Measurements from ENCODE around the gene TRPM8. TPM values are rescaled to one million over a fixed set of nuclear protein-coding genes. Genes with fewer than 3 reads are reported as not detected.

TRPM8 gene
- total and polyA plus RNA-seq, 2 of the 13 experiments (the other 11 are each of a cell fraction or from before 2014, with no cell fraction given) = 0.12 TPM; not detected in 1

DNA sequence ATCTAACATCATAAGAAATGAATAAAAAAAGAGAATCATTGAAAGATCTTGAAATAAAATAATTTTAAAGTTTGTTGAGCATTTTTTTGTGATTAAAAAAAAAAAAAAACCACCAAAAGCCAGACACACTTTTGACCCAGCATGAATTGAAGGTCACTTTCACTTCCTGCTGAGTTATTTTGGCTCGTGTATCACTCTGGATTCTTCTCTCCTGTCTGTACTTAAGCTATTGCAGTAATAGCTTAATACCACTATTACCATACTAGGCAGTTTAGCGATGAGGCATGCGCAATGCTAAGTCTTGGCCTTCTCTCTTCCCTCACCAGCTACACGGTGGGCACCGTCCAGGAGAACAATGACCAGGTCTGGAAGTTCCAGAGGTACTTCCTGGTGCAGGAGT is 78.8 kb downstream of the TRPM8 start (continued):
- TF ChIP-seq, protein P1, sequence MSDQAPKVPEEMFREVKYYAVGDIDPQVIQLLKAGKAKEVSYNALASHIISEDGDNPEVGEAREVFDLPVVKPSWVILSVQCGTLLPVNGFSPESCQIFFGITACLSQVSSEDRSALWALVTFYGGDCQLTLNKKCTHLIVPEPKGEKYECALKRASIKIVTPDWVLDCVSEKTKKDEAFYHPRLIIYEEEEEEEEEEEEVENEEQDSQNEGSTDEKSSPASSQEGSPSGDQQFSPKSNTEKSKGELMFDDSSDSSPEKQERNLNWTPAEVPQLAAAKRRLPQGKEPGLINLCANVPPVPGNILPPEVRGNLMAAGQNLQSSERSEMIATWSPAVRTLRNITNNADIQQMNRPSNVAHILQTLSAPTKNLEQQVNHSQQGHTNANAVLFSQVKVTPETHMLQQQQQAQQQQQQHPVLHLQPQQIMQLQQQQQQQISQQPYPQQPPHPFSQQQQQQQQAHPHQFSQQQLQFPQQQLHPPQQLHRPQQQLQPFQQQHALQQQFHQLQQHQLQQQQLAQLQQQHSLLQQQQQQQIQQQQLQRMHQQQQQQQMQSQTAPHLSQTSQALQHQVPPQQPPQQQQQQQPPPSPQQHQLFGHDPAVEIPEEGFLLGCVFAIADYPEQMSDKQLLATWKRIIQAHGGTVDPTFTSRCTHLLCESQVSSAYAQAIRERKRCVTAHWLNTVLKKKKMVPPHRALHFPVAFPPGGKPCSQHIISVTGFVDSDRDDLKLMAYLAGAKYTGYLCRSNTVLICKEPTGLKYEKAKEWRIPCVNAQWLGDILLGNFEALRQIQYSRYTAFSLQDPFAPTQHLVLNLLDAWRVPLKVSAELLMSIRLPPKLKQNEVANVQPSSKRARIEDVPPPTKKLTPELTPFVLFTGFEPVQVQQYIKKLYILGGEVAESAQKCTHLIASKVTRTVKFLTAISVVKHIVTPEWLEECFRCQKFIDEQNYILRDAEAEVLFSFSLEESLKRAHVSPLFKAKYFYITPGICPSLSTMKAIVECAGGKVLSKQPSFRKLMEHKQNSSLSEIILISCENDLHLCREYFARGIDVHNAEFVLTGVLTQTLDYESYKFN (CRISPR knock-in tag; conservative IDR thresholded peaks at IDR 0.05) = no peak
- no peak for TF ChIP-seq ARNT (IDR thresholded peaks at IDR 0.05)
- TF ChIP-seq, protein P2, sequence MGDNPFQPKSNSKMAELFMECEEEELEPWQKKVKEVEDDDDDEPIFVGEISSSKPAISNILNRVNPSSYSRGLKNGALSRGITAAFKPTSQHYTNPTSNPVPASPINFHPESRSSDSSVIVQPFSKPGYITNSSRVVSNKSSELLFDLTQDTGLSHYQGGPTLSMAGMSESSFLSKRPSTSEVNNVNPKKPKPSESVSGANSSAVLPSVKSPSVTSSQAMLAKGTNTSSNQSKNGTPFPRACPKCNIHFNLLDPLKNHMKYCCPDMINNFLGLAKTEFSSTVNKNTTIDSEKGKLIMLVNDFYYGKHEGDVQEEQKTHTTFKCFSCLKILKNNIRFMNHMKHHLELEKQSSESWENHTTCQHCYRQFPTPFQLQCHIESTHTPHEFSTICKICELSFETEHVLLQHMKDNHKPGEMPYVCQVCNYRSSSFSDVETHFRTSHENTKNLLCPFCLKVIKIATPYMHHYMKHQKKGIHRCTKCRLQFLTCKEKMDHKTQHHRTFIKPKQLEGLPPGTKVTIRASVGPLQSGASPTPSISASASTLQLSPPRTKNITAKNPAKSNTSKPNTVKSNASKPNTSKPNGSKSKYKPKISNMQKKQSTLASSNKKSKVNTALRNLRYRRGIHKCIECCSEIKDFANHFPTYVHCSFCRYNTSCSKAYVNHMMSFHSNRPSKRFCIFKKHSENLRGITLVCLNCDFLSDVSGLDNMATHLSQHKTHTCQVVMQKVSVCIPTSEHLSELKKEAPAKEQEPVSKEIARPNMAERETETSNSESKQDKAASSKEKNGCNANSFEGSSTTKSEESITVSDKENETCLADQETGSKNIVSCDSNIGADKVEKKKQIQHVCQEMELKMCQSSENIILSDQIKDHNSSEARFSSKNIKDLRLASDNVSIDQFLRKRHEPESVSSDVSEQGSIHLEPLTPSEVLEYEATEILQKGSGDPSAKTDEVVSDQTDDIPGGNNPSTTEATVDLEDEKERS (CRISPR knock-in tag; IDR thresholded peaks at IDR 0.05) = no peak
- no peak for TF ChIP-seq ZNF468 (CRISPR knock-in tag; IDR thresholded peaks at IDR 0.05)
- no peak for TF ChIP-seq SRF (IDR thresholded peaks at IDR 0.05; ENCODE audit: low read depth, low read length)
- TF ChIP-seq, protein P3, sequence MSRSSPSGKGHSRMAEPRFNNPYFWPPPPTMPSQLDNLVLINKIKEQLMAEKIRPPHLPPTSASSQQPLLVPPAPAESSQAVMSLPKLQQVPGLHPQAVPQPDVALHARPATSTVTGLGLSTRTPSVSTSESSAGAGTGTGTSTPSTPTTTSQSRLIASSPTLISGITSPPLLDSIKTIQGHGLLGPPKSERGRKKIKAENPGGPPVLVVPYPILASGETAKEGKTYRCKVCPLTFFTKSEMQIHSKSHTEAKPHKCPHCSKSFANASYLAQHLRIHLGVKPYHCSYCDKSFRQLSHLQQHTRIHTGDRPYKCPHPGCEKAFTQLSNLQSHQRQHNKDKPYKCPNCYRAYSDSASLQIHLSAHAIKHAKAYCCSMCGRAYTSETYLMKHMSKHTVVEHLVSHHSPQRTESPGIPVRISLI (CRISPR knock-in tag; IDR thresholded peaks at IDR 0.05; ENCODE audit: borderline replicate concordance) = no peak
